Activated T-helper 1 cell treated with anti-CD3 and anti-CD28 coated beads, Interleukin-12 subunit alpha, Interleukin-12 subunit beta, Interleukin-2, Interleukin-4 antibody, amounts not matched to agents 30 ng/mL and 10 ng/mL and 1 ng/mL, durations not matched to agents 14 hours and 24 hours and 36 hours (primary cell): Measurements from ENCODE around the gene PIEZO1. TPM values are rescaled to one million over a fixed set of nuclear protein-coding genes. Genes with fewer than 3 reads are reported as not detected.

Experiments
- DNase-seq: peaks from one replicate; pipeline ENCODE4 v3.0.0; 2021; ENCODE audit warnings: low spot score
- H3K27ac Mint-ChIP-seq: one replicate; pipeline ENCODE4 v1.8.0; 2021; ENCODE audit warnings: mild to moderate bottlenecking, mixed read lengths
- H3K27me3 Mint-ChIP-seq: one replicate; pipeline ENCODE4 v1.8.0; 2022; ENCODE audit warnings: mild to moderate bottlenecking, moderate library complexity, mixed read lengths; ENCODE audit not compliant: insufficient read depth
- H3K36me3 Mint-ChIP-seq: one replicate; pipeline ENCODE4 v1.8.0; 2021; ENCODE audit warnings: low read depth, mixed read lengths
- H3K4me1 Mint-ChIP-seq: one replicate; pipeline ENCODE4 v1.8.0; 2021; ENCODE audit warnings: low read depth, mixed read lengths
- H3K4me3 Mint-ChIP-seq: one replicate; pipeline ENCODE4 v1.8.0; 2021; ENCODE audit warnings: mild to moderate bottlenecking, moderate library complexity, mixed read lengths
- H3K9me3 Mint-ChIP-seq: one replicate; pipeline ENCODE4 v1.8.0; 2021; ENCODE audit warnings: mixed read lengths
- intact Hi-C: fragments of 100-400 bp; cut with micrococcal nuclease; formaldehyde crosslinking; loops from one replicate; pipeline ENCODE4 v1.15.1; 2024
- total RNA-seq: library from RNA; stranded (reverse); gene quantifications from 2 replicates; pipeline ENCODE4 v1.2.3, GENCODE V29; 2022

Gene PIEZO1
- total RNA-seq, 1 donor from 2014 or later = 217 TPM

- Mint-ChIP-seq H3K36me3 (peaks cover 5% of the 10 kb centered on the region), H3K9me3 (no peaks in the 10 kb centered on the region), H3K27ac (no peak overlapping the region), H3K4me1 (no peaks in the 10 kb centered on the region), H3K27me3 (no peaks in the 10 kb centered on the region), H3K4me3 (no peak overlapping the region)
- no peak for DNase-seq
- intact Hi-C loops = no loop called here
Observed at GRCh38 chr16:88713054-88713453, 72.0 kb downstream of the PIEZO1 start.

- no peaks in the 10 kb centered on the region for H3K27me3 Mint-ChIP-seq
- no peak overlapping the region for H3K4me3 Mint-ChIP-seq
- no peak for DNase-seq
- H3K36me3 Mint-ChIP-seq = peaks cover 5% of the 10 kb centered on the region
- intact Hi-C loops = no loop called here
- H3K9me3 Mint-ChIP-seq = no peaks in the 10 kb centered on the region
- H3K4me1 Mint-ChIP-seq = peaks cover 3% of the 10 kb centered on the region
- H3K27ac Mint-ChIP-seq = no peak overlapping the region
Observed at GRCh38 chr16:88712362-88712979, 72.5 kb downstream of the PIEZO1 start.

- Mint-ChIP-seq H3K36me3 (no peaks in the 10 kb centered on the region), H3K4me3 (no peak overlapping the region), H3K27me3 (no peaks in the 10 kb centered on the region), H3K4me1 (peaks cover 9% of the 10 kb centered on the region), H3K27ac (no peak overlapping the region), H3K9me3 (no peaks in the 10 kb centered on the region)
- DNase-seq = no peak
- intact Hi-C loops = no loop called here
Observed at GRCh38 chr16:88711750-88712340, 73.2 kb downstream of the PIEZO1 start.

- Mint-ChIP-seq H3K36me3 (no peaks in the 10 kb centered on the region), H3K4me1 (peaks cover 9% of the 10 kb centered on the region), H3K27ac (no peak overlapping the region), H3K4me3 (no peak overlapping the region), H3K9me3 (no peaks in the 10 kb centered on the region), H3K27me3 (no peaks in the 10 kb centered on the region)
- DNase-seq = no peak
- intact Hi-C loops = no loop called here
Observed at GRCh38 chr16:88710556-88710955, 74.5 kb downstream of the PIEZO1 start.

GRCh38 chr16:88706965-88707826 lies 77.8 kb downstream of the PIEZO1 start:
- H3K4me3 Mint-ChIP-seq = peak overlapping the region; percentile 86
- peaks cover 9% of the 10 kb centered on the region for H3K36me3 Mint-ChIP-seq
- no peaks in the 10 kb centered on the region for H3K9me3 Mint-ChIP-seq
- no peaks in the 10 kb centered on the region for H3K27me3 Mint-ChIP-seq
- no peak for DNase-seq
- intact Hi-C loops = loop anchor here (1.0 to 10.0 kb wide), 7 partner anchors 44 to 752 kb away; partner anchors contain the start of genes BANP, CYBA, MVD and TRAPPC2L
- peak overlapping the region; percentile 71 for H3K27ac Mint-ChIP-seq
- peaks cover 39% of the 10 kb centered on the region for H3K4me1 Mint-ChIP-seq

- Mint-ChIP-seq H3K4me1 (peaks cover 47% of the 10 kb centered on the region), H3K27me3 (no peaks in the 10 kb centered on the region), H3K27ac (peak within 1 kb of the TSS; percentile 86)
Observed at GRCh38 chr16:88706229-88706964, 78.6 kb downstream of the PIEZO1 start, which contains the start of the genes CTU2 and RNF166. TSS of gene CTU2 (plus strand) at chr16:88706503. CDS start at chr16:88706531, 28 bp downstream. TSS of gene RNF166 (minus strand) at chr16:88706408. CDS start at chr16:88706325, 83 bp downstream.

GRCh38 chr16:88705801-88706228 lies 79.2 kb downstream of the PIEZO1 start:
- no peak for DNase-seq
- intact Hi-C loops = loop anchor here (1.0 to 10.0 kb wide), 7 partner anchors 43 to 751 kb away; partner anchors contain the start of genes BANP, CYBA, MVD and TRAPPC2L
- peak overlapping the region; percentile 89 for H3K4me3 Mint-ChIP-seq
- peak overlapping the region; percentile 86 for H3K27ac Mint-ChIP-seq
- peaks cover 9% of the 10 kb centered on the region for H3K36me3 Mint-ChIP-seq
- no peaks in the 10 kb centered on the region for H3K27me3 Mint-ChIP-seq
- H3K4me1 Mint-ChIP-seq = peaks cover 52% of the 10 kb centered on the region
- H3K9me3 Mint-ChIP-seq = no peaks in the 10 kb centered on the region

More at GRCh38 chr16:88706229-88706964, 78.6 kb downstream of the PIEZO1 start, which contains the start of the genes CTU2 and RNF166:
- peak; percentile 92 for DNase-seq
- peak within 1 kb of the TSS; percentile 89 for H3K4me3 Mint-ChIP-seq
- intact Hi-C loops = loop anchor here (1.0 to 10.0 kb wide), 7 partner anchors 43 to 752 kb away; partner anchors contain the start of genes BANP, CYBA, MVD and TRAPPC2L
- H3K36me3 Mint-ChIP-seq = peaks cover 9% of the 10 kb centered on the region
- H3K9me3 Mint-ChIP-seq = no peaks in the 10 kb centered on the region

- Mint-ChIP-seq H3K4me1 (peaks cover 58% of the 10 kb centered on the region), H3K36me3 (peaks cover 9% of the 10 kb centered on the region), H3K4me3 (peak overlapping the region; percentile 89), H3K27me3 (no peaks in the 10 kb centered on the region), H3K27ac (peak overlapping the region; percentile 86), H3K9me3 (no peaks in the 10 kb centered on the region)
- no peak for DNase-seq
- intact Hi-C loops = loop anchor here (5.0 to 10.0 kb wide), 2 partner anchors 392 to 750 kb away; partner anchors contain the start of gene BANP
Observed at GRCh38 chr16:88705076-88705684, 79.8 kb downstream of the PIEZO1 start.

- Mint-ChIP-seq H3K36me3 (peaks cover 14% of the 10 kb centered on the region), H3K27me3 (no peaks in the 10 kb centered on the region), H3K27ac (peak overlapping the region; percentile 94), H3K9me3 (no peaks in the 10 kb centered on the region), H3K4me1 (peaks cover 66% of the 10 kb centered on the region), H3K4me3 (peak overlapping the region; percentile 89)
- intact Hi-C loops = loop anchor here (2.0 to 10.0 kb wide), 5 partner anchors 53 to 749 kb away; partner anchors contain the start of genes BANP, CDT1, CYBA and IL17C
- peak; percentile 59 for DNase-seq
Observed at GRCh38 chr16:88703486-88704309, 81.3 kb downstream of the PIEZO1 start.

GRCh38 chr16:88702371-88703210 lies 82.4 kb downstream of the PIEZO1 start:
- peak overlapping the region; percentile 89 for H3K4me3 Mint-ChIP-seq
- H3K27me3 Mint-ChIP-seq = no peaks in the 10 kb centered on the region
- H3K9me3 Mint-ChIP-seq = no peaks in the 10 kb centered on the region
- H3K36me3 Mint-ChIP-seq = peaks cover 19% of the 10 kb centered on the region
- intact Hi-C loops = loop anchor here (2.0 to 10.0 kb wide), 5 partner anchors 52 to 748 kb away; partner anchors contain the start of genes BANP, CDT1, CYBA and IL17C
- peaks cover 64% of the 10 kb centered on the region for H3K4me1 Mint-ChIP-seq
- no peak for DNase-seq
- H3K27ac Mint-ChIP-seq = peak overlapping the region; percentile 94
